ENCODE data around the gene KCNQ2.

KCNQ2 gene

GRCh38 chr20:63494420-63495166 is 22.1 kb upstream of the KCNQ2 start:
- TF ChIP-seq REST (IDR thresholded peaks at IDR 0.05; ENCODE audit: low read depth), result no peak
- no peak for TF ChIP-seq FOXM1 (IDR thresholded peaks at IDR 0.05; ENCODE audit: borderline replicate concordance, low read depth)
- no peak for TF ChIP-seq YY1 (IDR thresholded peaks at IDR 0.05; ENCODE audit: low read depth)
- TF ChIP-seq CEBPB (IDR thresholded peaks at IDR 0.05), result no peak
- no peak for TF ChIP-seq TAF1 (IDR thresholded peaks at IDR 0.05; ENCODE audit: low read depth)
- TF ChIP-seq EGR1 (IDR thresholded peaks at IDR 0.05), result no peak
- TF ChIP-seq RAD21 (IDR thresholded peaks at IDR 0.05; ENCODE audit: low read depth), result no peak
- TF ChIP-seq ZBTB7A (IDR thresholded peaks at IDR 0.05; ENCODE audit: low read depth), result no peak
- TF ChIP-seq TEAD4 (IDR thresholded peaks at IDR 0.05), result no peak
- no peak for TF ChIP-seq MAX (IDR thresholded peaks at IDR 0.05)
- no peak for TF ChIP-seq TCF12 (IDR thresholded peaks at IDR 0.05; ENCODE audit: low read depth)
- TF ChIP-seq CREB1 (IDR thresholded peaks at IDR 0.05; ENCODE audit: low read depth), result no peak
- no peak for TF ChIP-seq NFIC (IDR thresholded peaks at IDR 0.05)
- TF ChIP-seq EP300 (IDR thresholded peaks at IDR 0.05; ENCODE audit: borderline replicate concordance), result no peak
- TF ChIP-seq USF1 (IDR thresholded peaks at IDR 0.05), result no peak

GRCh38 chr20:63494084-63494419 is 21.6 kb upstream of the KCNQ2 start:
- TF ChIP-seq TCF12 (IDR thresholded peaks at IDR 0.05; ENCODE audit: low read depth) (no peak), RAD21 (IDR thresholded peaks at IDR 0.05; ENCODE audit: low read depth) (no peak), FOXM1 (IDR thresholded peaks at IDR 0.05; ENCODE audit: borderline replicate concordance, low read depth) (no peak), USF1 (IDR thresholded peaks at IDR 0.05) (no peak), EP300 (IDR thresholded peaks at IDR 0.05; ENCODE audit: borderline replicate concordance) (no peak), REST (IDR thresholded peaks at IDR 0.05; ENCODE audit: low read depth) (no peak), CEBPB (IDR thresholded peaks at IDR 0.05) (no peak), NFIC (IDR thresholded peaks at IDR 0.05) (no peak), EGR1 (IDR thresholded peaks at IDR 0.05) (no peak), TEAD4 (IDR thresholded peaks at IDR 0.05) (no peak), YY1 (IDR thresholded peaks at IDR 0.05; ENCODE audit: low read depth) (no peak), MAX (IDR thresholded peaks at IDR 0.05) (no peak), CREB1 (IDR thresholded peaks at IDR 0.05; ENCODE audit: low read depth) (no peak), ZBTB7A (IDR thresholded peaks at IDR 0.05; ENCODE audit: low read depth) (no peak), TAF1 (IDR thresholded peaks at IDR 0.05; ENCODE audit: low read depth) (no peak)

GRCh38 chr20:63493563-63494020 is 21.1 kb upstream of the KCNQ2 start:
- TF ChIP-seq TCF12 (IDR thresholded peaks at IDR 0.05; ENCODE audit: low read depth) (no peak), EP300 (IDR thresholded peaks at IDR 0.05; ENCODE audit: borderline replicate concordance) (no peak), USF1 (IDR thresholded peaks at IDR 0.05) (no peak), YY1 (IDR thresholded peaks at IDR 0.05; ENCODE audit: low read depth) (no peak), NFIC (IDR thresholded peaks at IDR 0.05) (no peak), REST (IDR thresholded peaks at IDR 0.05; ENCODE audit: low read depth) (no peak), TEAD4 (IDR thresholded peaks at IDR 0.05) (no peak), FOXM1 (IDR thresholded peaks at IDR 0.05; ENCODE audit: borderline replicate concordance, low read depth) (no peak), MAX (IDR thresholded peaks at IDR 0.05) (no peak), CEBPB (IDR thresholded peaks at IDR 0.05) (no peak), EGR1 (IDR thresholded peaks at IDR 0.05) (no peak), RAD21 (IDR thresholded peaks at IDR 0.05; ENCODE audit: low read depth) (no peak)
